ENCODE data around the gene ZCRB1.

Gene ZCRB1

DNA sequence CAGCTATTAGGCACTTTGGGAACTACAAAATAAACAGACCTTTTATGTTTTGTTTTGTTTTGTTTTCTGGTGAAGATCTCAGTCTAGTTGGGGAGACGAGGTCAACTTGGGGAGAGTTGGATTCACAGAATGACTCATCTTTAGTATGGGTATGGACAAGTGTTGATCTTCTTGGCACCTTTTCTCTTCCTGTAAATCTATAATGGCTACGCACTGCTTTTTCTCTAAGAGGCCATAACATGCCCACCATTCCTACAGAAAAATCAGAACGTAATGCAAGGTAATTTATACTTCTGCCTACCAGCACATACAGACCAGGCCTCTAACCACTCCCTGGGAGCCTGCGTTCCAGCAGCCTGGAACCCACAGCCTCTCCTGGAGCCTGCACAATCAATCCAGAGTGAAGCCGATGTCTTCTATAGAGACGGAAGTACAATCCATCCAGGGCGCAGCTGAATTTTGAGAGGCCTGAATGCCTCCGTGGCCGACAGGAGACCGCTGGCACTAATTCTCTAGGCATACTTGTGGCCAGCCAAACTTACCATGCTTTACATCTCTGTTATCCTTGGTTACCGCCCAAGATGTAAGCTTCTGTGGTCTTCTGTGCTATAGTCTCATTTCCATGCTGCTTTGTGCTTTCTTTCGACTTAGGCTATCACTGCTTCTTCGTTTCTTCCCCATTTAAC is 790 bp upstream of the ZCRB1 start:
- no peak for DNase-seq

DNA sequence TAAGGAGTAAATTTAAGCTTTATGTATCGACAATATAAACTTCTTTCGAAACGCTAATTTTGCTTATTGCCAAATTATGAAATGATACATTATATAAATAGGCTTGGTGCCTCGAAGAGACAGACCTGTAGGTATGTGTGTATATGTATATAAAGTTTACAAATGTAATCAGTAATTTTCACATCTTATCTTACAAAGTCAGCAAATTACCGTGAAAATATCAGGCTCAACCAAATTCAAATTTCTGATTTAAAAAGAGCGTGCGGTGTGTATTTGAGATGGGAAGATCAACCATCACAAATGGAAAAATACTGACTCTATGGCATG is 605 bp downstream of the ZCRB1 start:
- no peak for DNase-seq

DNA sequence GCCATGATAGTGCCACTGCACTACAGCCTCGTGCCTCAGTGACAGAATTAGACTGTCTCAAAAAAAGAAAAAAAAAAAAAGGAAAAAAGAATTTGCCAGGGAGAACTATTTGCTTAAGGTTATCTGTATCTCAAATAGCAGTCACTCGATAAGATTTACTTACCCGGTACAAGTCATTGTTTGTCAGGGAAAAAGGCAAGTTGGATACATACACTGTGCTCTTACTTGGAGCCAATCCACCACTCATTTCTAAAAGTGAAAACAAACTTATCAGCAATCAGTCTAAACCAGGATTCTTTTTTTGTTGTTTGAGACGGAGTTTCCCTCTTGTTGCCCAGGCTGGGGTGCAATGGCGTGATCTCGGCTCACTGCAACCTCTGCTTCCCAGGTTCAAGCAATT is 2.0 kb downstream of the ZCRB1 start:
- DNase-seq = no peak

DNA sequence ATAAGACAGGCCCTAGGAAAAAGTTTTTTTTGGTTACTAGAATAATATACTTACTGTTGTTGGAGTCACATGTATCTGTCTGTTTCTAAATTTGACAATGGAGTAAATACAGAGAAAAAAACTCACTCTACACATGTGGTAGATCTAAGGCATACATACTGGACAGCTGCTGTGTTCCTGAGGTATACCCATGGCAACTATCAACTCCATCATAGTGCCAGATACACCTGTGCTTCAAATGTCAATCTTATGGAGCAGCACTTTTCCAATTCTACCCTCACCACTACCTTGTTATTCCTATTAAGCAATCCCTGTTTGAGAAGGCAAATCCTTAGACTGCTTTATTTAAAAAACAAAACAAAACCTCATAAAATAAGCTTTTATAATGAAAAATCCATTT is 3.3 kb downstream of the ZCRB1 start:
- no peak for DNase-seq

DNA sequence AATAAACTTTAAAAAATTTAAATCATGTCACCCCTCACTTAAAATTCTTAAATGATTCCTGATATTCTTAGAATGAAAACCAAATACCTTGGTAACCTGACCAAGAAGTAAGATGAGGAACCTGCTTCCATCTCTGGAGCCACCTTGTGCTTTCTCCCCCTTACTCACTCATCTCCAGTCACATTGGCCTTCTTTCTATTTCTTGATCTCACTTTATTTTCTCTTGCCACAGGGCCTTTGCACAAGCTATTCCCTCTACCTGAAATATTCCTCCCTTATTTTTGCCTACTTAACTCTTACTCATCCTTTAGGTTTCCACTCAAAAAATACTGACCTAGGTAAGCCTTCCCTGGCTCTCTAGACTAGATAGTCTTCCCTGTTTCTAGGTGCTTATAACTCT is 5.1 kb downstream of the ZCRB1 start:
- no peak for DNase-seq

DNA sequence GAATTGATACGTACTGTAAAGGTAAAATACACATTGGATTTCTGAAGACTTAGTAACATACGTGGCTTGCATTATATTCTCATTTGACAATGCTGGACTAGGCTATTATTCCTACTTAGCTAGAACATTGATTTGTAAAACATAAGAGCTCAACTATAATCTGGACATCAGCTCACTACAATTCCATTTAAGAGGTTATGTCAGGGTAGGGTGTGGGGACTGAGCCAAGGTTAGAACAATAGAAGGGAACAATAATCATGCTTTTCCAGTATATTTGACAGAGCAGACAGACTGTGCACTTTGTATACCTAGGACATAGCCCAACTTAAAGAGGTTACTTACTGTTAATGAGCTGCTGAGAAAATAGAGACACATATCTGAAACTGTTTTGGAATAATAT is 10.8 kb downstream of the ZCRB1 start:
- DNase-seq = no peak

DNA sequence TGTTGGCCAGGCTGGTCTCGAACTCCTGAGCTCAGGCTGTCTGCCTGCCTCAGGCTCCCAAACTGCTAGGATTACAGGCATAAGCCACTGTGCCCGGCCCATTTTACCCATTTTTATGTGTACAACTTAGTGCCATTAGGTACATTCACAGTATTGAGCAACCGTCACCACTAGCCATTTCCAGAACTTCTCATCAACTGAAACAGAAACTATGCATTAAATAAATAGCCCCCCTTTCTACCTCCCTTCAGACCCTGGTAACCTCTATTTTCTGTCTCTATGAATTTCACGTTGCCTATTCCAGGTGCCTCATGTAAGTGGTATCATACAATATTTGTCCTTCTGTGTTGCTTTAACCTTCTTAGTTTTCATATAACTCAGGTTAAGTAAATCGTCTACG is 15.9 kb downstream of the ZCRB1 start:
- no peak for DNase-seq

DNA sequence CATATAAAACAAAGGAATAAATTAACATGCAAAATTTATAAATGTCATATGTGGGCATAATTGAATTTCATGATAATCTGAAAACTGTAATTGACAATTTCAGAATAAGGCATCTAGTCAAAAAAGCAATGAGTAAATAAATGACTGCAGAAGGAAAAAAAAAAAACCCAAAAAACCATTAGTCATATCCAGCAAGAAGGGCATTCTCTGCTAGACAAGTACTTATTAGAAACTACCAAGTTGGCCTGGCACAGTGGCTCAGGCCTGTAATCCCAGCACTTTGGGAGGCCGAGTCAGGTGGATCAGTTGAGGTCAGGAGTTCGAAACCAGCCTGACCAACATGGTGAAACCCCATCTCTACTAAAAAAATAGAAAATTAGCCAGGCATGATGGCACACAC is 17.5 kb downstream of the ZCRB1 start:
- DNase-seq = no peak

DNA sequence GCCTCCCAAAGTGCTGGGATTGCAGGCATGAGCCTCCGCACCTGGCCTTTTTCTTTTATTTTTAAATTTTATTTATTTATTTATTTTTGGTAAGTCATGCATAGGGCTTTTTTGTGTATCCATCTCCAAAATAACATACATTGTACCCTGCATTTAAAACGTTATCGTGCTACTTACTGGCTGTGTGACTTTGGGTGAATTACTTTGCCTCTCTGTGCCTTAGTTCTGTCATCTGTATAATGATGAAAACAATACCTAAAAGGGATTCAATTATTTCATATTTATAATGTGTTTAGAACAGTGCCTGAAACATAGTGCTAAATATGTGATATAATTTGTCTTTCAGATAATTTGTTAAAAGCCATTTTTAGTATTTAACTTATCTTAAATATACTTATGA is 19.6 kb downstream of the ZCRB1 start:
- no peak for DNase-seq

DNA sequence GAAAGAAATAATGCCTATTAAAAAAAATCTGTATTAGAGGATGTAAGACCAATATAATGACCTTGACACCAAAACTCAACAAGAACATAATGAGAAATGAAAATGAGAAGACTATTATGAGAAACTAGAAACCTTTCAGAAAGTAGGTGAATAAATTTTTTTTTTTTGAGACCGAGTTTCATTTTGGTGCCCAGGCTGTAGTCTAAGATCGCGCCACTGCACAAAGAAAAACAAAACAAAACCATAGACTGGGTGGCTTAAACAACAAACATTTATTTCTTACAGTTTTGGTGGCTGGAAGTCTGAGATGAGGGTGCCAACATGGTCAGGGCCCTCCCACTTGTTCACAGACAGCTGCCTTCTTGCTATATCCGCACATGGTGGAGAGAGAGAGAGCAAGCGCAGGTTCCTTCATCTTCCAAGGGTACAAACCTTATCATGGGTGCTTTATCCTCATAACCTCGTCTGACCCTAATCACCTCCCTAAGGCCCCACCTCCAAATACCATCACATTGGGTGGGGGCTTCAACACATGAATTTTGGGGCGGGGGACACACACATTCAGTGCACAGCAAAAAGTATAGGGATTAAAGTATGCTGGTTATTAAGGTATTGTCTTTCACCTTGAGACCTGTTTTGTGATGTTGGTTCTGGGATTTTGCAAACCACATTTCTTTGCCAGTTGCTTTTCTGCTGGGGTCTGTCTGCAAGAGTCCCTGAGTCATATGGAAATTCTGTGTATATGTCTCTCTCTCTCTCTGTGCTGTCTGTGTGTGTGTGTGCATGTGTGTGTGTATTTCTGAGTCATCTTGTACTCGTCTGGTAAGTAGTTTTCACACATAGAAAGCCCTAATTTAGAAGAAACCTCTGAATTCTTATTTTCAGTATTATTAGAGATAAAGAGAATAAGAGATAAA is 26.2 kb downstream of the ZCRB1 start:
- peak; percentile 58 to 63 for DNase-seq

DNA sequence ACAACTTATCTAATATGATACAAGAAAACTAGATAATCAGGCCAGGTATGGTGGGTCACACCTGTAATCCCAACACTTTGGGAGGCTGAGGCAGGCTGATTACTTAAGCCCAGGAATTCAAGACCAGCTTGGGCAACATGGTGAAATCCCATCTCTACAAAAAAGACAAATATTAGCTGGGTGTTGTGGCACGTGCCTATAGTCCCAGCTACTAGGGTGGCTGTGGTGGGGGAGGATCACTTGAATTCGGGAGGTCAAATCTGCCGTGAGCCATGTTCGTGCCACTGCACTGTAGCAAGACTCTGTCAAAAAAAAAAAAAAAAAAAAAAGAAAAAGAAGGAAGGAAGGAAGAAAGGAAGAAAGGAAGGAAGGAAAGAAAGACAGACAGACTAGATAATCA is 27.0 kb downstream of the ZCRB1 start:
- DNase-seq = no peak

DNA sequence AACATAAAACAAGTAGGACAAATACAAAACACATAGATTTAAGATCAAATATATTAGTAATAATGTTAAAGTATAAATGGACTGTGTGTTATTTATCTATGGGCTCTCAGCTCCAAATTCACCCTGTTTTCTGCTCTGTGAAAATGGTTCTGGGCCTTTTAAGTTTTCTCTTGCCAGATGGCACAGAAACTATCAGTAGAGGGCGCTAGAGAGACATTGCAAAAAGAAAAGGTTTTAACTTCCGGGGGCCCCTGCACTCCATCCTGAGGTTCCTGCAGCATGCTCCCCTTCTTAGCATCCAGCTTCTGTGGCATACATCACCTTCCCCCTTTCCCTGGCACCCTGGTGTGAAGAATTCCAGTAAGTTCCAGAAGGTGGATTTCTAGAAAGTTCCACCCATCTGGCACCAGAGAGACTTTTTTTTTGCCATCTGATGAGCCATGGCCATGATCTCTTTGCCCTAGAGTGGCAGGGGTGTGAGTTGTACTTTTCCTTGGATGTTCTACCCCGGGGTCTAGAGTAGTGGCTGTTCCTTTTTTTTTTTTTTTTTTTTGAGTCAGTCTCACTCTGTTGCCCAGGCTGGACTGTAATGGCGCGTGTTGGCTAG is 29.3 kb downstream of the ZCRB1 start:
- no peak for DNase-seq

DNA sequence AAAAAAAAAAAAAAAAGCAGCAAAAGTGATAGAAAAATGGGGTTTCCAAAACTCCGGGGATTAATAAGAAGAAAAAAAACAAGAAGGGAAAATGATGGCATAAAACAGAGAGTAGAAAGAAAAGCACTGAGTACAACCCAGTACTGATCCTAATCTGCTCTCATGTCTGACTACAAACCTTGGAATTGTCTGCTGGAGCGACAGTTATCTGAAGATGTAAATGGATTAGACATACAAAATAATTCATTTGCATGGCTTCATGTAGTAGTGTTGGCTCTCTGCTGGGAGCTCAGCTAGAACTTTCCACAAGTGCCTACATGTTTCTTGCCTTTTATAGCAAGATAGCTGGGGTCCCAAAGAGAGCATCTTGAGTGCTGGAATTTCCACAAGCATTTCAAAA is 34.2 kb downstream of the ZCRB1 start:
- DNase-seq = no peak

DNA sequence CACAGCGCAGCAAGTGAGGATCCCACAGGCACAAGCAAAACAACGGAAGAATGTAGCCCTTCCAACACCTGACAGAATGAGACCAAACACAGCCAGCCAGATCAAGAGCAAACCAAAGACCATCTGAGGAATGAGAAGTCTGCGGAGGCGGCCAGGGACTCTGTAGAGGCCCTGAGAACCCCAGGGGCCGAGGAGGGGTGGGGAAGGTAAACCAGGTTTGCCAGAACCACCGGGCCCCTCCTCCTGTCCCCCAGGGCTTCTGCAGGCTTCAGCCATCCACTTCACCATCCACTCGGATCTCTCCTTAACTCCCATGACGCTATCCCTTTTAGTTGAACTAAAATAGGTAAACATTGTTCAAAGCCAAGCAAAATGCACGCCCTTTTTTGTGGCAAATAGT is 37.4 kb downstream of the ZCRB1 start:
- DNase-seq = no peak

DNA sequence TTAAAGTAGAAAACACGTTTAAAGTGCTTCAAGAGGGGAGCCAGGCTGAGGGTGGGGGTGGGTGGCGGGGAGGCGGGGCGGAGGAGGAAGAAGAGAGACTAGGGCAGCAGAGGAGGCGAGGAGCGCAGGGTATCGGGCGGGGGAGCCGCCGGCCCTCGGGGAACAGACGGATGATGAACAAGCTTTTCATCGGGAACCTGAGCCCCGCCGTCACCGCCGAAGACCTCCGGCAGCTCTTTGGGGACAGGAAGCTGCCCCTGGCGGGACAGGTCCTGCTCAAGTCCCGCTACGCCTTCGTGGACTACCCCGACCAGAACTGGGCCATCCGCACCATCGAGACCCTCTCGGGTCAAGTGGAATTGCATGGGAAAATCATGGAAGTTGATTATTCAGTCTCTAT is 39.2 kb downstream of the ZCRB1 start:
- DNase-seq = no peak

DNA sequence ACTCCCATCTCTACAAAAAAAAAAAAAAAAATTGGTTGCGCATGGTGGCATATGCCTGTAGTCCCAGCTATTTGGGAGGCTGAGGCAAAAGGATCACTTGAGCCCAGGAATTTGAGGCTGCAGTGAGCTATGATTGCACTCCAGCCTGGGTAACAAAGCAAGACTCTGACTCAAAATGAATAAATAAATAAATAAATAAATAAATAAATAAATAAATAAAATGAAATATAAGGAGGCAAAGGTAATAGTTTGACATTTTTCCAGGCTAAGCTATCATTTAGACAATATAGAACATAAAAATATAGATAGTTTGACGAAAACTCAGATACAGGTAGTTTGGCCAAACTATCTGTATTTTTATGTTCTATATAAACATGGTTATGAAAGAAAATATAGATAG is 40.5 kb downstream of the ZCRB1 start:
- no peak for DNase-seq

DNA sequence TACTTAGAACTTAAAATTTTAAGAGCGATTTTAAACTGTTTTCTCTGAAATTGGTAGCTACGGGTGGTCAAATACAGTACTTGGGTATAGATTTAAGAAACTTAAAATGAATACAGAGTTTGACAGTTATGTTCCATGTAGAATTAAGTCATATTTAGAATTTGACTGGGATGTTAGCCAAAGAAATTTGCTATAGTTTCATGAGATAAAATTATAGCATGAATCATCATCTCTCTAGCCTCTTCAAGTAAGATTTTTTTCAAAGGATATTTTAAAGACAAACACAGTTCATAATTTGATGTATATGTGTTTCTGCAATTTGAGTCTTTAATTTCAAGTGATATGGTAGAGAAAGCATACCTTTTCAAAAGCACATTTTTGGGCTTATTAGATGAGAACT is 41.0 kb downstream of the ZCRB1 start:
- no peak for DNase-seq

DNA sequence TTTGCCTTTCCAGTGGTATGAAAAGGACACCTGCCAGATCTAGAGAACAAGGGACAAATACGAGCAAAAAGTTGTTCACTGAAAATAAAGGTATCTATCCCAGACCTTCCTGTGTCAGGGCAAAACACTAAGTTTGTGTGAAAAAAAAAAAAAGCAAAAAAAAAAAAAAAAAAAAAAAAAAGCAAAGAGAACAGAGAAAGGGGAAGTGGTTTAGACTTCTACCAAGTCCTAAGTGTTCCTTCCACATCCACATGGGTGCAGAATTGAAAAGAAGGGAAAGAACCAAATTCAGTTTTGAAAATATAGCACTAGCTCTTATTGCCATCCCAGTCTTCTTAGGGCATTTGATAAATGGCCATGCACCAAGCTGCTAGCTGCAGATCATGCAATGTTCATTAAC is 41.7 kb downstream of the ZCRB1 start:
- DNase-seq = no peak

DNA sequence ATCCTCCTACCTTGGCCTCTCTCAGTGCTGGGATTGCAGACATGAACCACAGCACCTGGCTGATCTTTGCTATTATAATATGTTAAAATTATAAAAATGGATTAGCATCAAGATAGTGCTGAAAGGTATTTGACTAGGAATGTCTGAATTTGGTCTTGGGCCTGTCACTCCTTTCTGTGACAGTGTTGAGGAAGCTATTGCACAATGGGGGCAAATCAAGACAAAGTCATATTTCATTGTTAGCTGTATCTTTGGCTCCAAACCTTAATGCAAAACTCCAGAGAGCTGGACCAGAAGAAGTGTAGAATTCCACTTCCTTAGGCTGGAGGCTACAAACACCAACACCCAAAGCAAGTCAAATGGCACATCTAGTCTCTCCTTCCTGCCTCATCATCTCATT is 42.2 kb downstream of the ZCRB1 start:
- no peak for DNase-seq

DNA sequence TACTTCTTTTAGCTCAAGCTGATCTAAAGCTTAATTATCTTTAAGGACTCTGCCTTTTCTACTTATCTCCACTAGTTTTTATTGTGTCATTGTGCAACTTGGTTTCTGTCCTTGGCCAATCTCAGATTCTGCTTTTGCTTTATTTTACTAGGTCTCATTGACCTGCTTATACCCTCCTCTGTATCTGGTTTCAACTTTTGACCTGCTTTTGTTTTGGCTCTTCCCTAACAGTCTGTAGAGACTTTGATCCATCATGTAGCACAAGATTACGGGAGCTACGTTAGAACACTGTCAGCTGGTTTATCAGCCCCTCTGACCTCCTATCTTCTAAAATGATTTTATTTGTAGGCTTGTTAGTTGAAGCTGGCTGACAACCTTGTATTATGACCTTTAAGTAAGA is 43.6 kb downstream of the ZCRB1 start:
- DNase-seq = no peak

DNA sequence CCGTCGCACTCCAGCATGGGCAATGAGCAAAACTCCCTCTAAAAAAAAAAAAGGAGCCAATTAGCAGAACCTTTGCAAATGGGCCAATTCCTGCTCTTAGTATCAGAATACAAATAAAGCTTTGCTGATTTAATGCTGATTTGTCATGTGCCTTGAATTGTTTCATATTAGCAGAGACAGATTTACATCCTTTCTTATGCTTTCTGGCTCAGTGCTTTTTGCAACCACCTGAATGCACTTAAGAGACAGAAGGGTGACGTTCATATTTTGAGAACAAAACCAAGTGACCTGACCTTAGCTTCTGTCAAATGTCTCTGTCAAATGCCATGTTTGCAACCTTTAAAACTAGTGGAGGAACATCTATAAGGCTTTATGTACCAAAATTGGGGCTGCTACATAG is 44.0 kb downstream of the ZCRB1 start:
- DNase-seq = no peak

DNA sequence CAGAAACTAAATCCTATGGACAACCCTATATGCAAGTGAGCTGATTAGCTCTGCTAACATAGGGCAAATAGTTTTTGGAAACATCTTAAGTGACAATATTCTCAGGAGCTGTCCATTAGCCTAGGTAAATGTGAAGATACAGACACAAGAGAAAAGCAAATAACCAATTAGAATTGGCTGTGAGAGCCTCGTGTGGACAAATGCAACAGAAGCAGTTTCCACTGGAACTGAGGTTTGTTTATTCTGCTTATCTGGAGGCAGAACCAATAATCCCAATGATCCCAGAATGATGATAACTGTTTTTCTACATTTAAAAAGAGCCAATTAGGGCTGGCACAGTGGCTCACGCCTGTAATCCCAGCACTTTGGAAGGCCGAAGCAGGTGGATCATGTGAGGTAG is 44.6 kb downstream of the ZCRB1 start:
- DNase-seq = no peak

DNA sequence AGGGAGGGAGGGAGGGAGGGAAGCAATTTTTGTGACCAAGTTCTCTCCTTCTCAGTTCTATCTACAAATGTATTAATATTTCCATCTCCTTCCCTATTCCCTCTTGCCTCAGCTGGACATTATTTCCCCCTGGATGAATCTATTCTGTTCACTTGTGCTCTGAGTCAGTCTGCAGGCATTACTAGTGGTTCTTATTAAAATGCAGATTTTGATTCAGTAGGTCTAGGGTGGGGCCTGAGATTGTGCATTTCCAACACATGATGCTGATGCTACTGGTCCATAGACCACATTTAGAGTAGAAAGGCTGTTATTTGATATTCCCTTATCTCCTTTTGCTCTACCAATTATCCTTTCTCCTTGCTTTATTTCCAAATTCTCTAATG is 47.8 kb downstream of the ZCRB1 start:
- no peak for DNase-seq

DNA sequence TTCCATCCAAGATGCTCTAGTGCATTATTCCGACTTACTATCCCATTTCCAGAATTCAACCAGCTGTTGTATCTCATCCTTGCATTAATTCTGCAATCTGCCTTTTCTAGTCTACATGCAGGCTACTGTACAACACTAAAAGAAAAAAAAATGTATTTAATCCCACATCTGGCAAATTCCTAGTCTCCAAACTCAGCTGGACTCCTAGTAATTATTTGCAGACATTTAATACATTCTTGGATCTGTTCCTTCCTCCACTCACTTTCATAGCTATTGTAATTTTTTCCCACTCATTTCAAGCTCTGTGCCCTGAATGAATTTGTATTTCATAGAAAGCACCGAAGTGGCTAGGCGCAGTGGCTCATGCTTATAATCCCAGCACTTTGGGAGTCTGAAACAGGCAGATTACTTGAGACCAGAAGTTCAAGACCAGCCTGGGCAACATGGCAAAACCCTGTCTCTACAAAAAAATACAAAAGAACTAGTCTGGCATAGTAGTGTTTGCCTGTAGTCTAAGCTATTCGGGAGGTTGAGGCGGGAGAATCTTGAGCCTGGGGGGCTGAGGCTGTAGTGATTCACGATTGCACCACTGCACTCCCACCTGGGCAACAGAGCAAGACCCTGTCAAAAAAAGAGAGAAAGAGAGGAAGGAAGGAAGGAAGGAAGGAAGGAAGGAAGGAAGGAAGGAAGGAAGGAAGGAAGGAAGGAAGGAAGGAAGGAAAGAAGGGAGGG is 48.3 kb downstream of the ZCRB1 start:
- no peak for DNase-seq

Measured in activated CD4-positive, alpha-beta T cell treated with anti-CD3 and anti-CD28 coated beads, Interleukin-2, amount 50 U/mL, for 4 hours (primary cell).